Mesendoderm (in vitro differentiated cells): ENCODE measurements around the gene SLC12A7.

ENCODE experiments used
- DNase-seq: peaks from one replicate; pipeline ENCODE4 v3.0.0; 2013
- H2AK5ac ChIP-seq: 2 replicates; pipeline ENCODE4 v1.6.1; 2013; ENCODE audit warnings: low read length, inconsistent platforms
- H2BK120ac ChIP-seq: 2 replicates; pipeline ENCODE4 v1.6.1; 2013; ENCODE audit warnings: low read depth, mild to moderate bottlenecking, low read length, moderate library complexity, mixed read lengths
- H2BK15ac ChIP-seq: replicated peaks from 2 replicates; pipeline ENCODE4 v1.6.1; 2013; ENCODE audit warnings: low read depth, mild to moderate bottlenecking, moderate library complexity
- H2BK5ac ChIP-seq: 2 replicates; pipeline ENCODE4 v1.6.1; 2013; ENCODE audit warnings: low read length, inconsistent platforms
- H3K18ac ChIP-seq: 2 replicates; pipeline ENCODE4 v1.6.1; 2013; ENCODE audit warnings: mild to moderate bottlenecking, low read length, mixed read lengths
- H3K23ac ChIP-seq: one replicate; pipeline ENCODE4 v1.6.1; 2013; ENCODE audit warnings: low read length
- H3K27ac ChIP-seq: 2 replicates; pipeline ENCODE4 v1.5.1; 2013; ENCODE audit warnings: low read depth, mild to moderate bottlenecking, inconsistent platforms, low read length, moderate library complexity
- H3K27me3 ChIP-seq: 2 replicates; pipeline ENCODE4 v1.6.1; 2013; ENCODE audit warnings: low read length, control low read depth, mild to moderate bottlenecking, inconsistent platforms; ENCODE audit not compliant: insufficient read depth, poor library complexity
- H3K36me3 ChIP-seq: 2 replicates; pipeline ENCODE4 v1.6.1; 2013; ENCODE audit warnings: low read length, inconsistent platforms; ENCODE audit not compliant: control insufficient read depth, insufficient read depth
- H3K4ac ChIP-seq: one replicate; pipeline ENCODE4 v1.6.1; 2013; ENCODE audit warnings: low read depth, mild to moderate bottlenecking, low read length, moderate library complexity
- H3K4me1 ChIP-seq: 2 replicates; pipeline ENCODE4 v1.6.1; 2013; ENCODE audit warnings: low read depth, low read length, inconsistent platforms; ENCODE audit not compliant: control insufficient read depth
- H3K4me2 ChIP-seq: 2 replicates; pipeline ENCODE4 v1.6.1; 2013; ENCODE audit warnings: low read length
- H3K4me3 ChIP-seq: 2 replicates; pipeline ENCODE4 v1.5.1; 2013; ENCODE audit warnings: mild to moderate bottlenecking, low read length
- H3K56ac ChIP-seq: one replicate; pipeline ENCODE4 v1.6.1; 2013; ENCODE audit warnings: low read length
- H3K79me1 ChIP-seq: 2 replicates; pipeline ENCODE4 v1.6.1; 2013; ENCODE audit warnings: low read length, inconsistent platforms
- H3K79me2 ChIP-seq: 2 replicates; pipeline ENCODE4 v1.6.1; 2013; ENCODE audit warnings: mild to moderate bottlenecking, low read length; ENCODE audit not compliant: control insufficient read depth, insufficient read depth
- H3K9ac ChIP-seq: 2 replicates; pipeline ENCODE4 v1.6.1; 2013; ENCODE audit warnings: low read length, inconsistent platforms
- H4K5ac ChIP-seq: one replicate; pipeline ENCODE4 v1.6.1; 2013; ENCODE audit warnings: low read length
- H4K8ac ChIP-seq: one replicate; pipeline ENCODE4 v1.6.1; 2013; ENCODE audit warnings: low read depth, mild to moderate bottlenecking, control low read depth, low read length, moderate library complexity
- WGBS: extraction: QIAGEN DNeasy Blood & Tissue Kit; methylation state at CpG from one replicate; pipeline ENCODE4 v1.1.7; 2013; ENCODE audit warnings: low lambda C conversion rate, missing lambda C conversion rate; ENCODE audit not compliant: insufficient coverage; ENCODE audit errors: extremely low coverage; 5-methylcytosine and 5-hydroxymethylcytosine counted together

The SLC12A7 gene

DNA sequence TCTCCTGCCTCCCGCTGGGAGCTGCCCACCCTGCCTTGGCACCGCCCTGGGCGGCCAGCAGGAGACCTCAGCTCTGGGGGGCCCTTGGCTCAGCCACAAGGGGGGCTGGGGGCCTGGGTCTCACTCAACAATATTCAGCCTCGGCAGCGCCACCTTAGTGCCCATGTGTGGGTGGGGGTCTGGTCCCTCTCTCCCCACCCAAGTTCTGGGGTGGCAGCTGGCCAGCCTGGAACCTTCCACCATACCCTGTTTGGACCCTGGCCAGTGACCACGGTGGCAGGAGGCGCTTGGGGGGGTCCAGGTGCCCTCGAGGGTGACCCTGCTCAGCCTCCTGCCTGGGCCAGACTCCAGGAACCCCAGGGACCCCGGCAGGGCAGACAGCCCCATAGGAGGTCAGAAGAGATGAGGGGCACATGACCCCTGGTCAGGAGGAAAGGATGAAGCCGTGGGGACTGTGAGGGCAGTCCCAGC lies 81.0 kb downstream of the SLC12A7 start:
- Histone ChIP-seq H2BK15ac (no peak overlapping the region), H3K79me2 (no peaks in the 10 kb centered on the region), H3K79me1 (no peaks in the 10 kb centered on the region), H4K5ac (no peak overlapping the region), H4K8ac (no peak overlapping the region), H3K27me3 (no peaks in the 10 kb centered on the region), H3K18ac (no peak overlapping the region), H3K9ac (no peak overlapping the region), H2BK120ac (no peak overlapping the region), H3K56ac (no peak overlapping the region), H2AK5ac (no peak overlapping the region), H3K23ac (no peak overlapping the region), H3K4me1 (no peaks in the 10 kb centered on the region), H3K4me3 (no peak overlapping the region), H2BK5ac (no peak overlapping the region), H3K4ac (no peak overlapping the region), H3K36me3 (no peaks in the 10 kb centered on the region), H3K27ac (no peak overlapping the region), H3K4me2 (no peak overlapping the region)
- DNase-seq = no peak
- no CpG with 5 or more reads among the region's 10 CpGs for WGBS

- Histone ChIP-seq H4K8ac (no peak overlapping the region), H4K5ac (no peak overlapping the region), H3K79me1 (no peaks in the 10 kb centered on the region), H3K36me3 (no peaks in the 10 kb centered on the region), H3K79me2 (no peaks in the 10 kb centered on the region), H3K4ac (no peak overlapping the region), H2BK5ac (no peak overlapping the region), H3K56ac (no peak overlapping the region), H3K23ac (no peak overlapping the region), H3K4me1 (no peaks in the 10 kb centered on the region), H2AK5ac (no peak overlapping the region), H3K27me3 (no peaks in the 10 kb centered on the region), H2BK120ac (no peak overlapping the region), H2BK15ac (no peak overlapping the region), H3K4me3 (no peak overlapping the region), H3K4me2 (no peak overlapping the region), H3K27ac (no peak overlapping the region), H3K9ac (no peak overlapping the region), H3K18ac (no peak overlapping the region)
- no peak for DNase-seq
- WGBS = no CpG with 5 or more reads among the region's 10 CpGs
These were observed 81.8 kb downstream of the SLC12A7 start for GRCh38 chr5:1029945-1030625.

- no peak overlapping the region for H3K27ac ChIP-seq
- H3K9ac ChIP-seq = no peak overlapping the region
- no peak overlapping the region for H3K23ac ChIP-seq
- no peak overlapping the region for H2BK15ac ChIP-seq
- DNase-seq = no peak
- no peaks in the 10 kb centered on the region for H3K27me3 ChIP-seq
- no CpG with 5 or more reads among the region's 24 CpGs for WGBS
- H3K79me2 ChIP-seq = no peaks in the 10 kb centered on the region
- H3K4ac ChIP-seq = no peak overlapping the region
- H2BK120ac ChIP-seq = no peak overlapping the region
- H3K18ac ChIP-seq = no peak overlapping the region
- no peaks in the 10 kb centered on the region for H3K79me1 ChIP-seq
- no peaks in the 10 kb centered on the region for H3K36me3 ChIP-seq
- no peak overlapping the region for H3K56ac ChIP-seq
- H2AK5ac ChIP-seq = no peak overlapping the region
- H4K5ac ChIP-seq = no peak overlapping the region
- no peak overlapping the region for H2BK5ac ChIP-seq
- H3K4me3 ChIP-seq = no peak overlapping the region
- no peaks in the 10 kb centered on the region for H3K4me1 ChIP-seq
- no peak overlapping the region for H4K8ac ChIP-seq
- H3K4me2 ChIP-seq = no peak overlapping the region
These were observed 82.5 kb downstream of the SLC12A7 start for GRCh38 chr5:1029282-1029944.

GRCh38 chr5:1028481-1029281 lies 83.2 kb downstream of the SLC12A7 start:
- Histone ChIP-seq H3K27ac (no peak overlapping the region), H2AK5ac (no peak overlapping the region), H4K5ac (no peak overlapping the region), H2BK120ac (no peak overlapping the region), H3K18ac (no peak overlapping the region), H3K36me3 (no peaks in the 10 kb centered on the region), H3K4me3 (no peak overlapping the region), H3K4me1 (no peaks in the 10 kb centered on the region), H4K8ac (no peak overlapping the region), H3K79me1 (no peaks in the 10 kb centered on the region), H3K27me3 (no peaks in the 10 kb centered on the region), H3K23ac (no peak overlapping the region), H2BK15ac (no peak overlapping the region), H2BK5ac (no peak overlapping the region), H3K4ac (no peak overlapping the region), H3K4me2 (no peak overlapping the region), H3K79me2 (no peaks in the 10 kb centered on the region), H3K56ac (no peak overlapping the region), H3K9ac (no peak overlapping the region)
- no CpG with 5 or more reads among the region's 26 CpGs for WGBS
- DNase-seq = no peak

- Histone ChIP-seq H3K4me3 (no peak overlapping the region), H3K18ac (no peak overlapping the region), H2BK15ac (no peak overlapping the region), H3K4me1 (no peaks in the 10 kb centered on the region), H3K27ac (no peak overlapping the region), H3K27me3 (no peaks in the 10 kb centered on the region), H3K36me3 (no peaks in the 10 kb centered on the region), H3K23ac (no peak overlapping the region), H2AK5ac (no peak overlapping the region), H4K5ac (no peak overlapping the region), H3K9ac (no peak overlapping the region), H4K8ac (no peak overlapping the region), H3K56ac (no peak overlapping the region), H3K4me2 (no peak overlapping the region), H2BK5ac (no peak overlapping the region), H2BK120ac (no peak overlapping the region), H3K79me2 (no peaks in the 10 kb centered on the region), H3K79me1 (no peaks in the 10 kb centered on the region), H3K4ac (no peak overlapping the region)
- no peak for DNase-seq
- no CpG with 5 or more reads among the region's 40 CpGs for WGBS
These were observed 84.0 kb downstream of the SLC12A7 start for GRCh38 chr5:1027631-1028441.
